Tibial nerve (tissue), 4 donors: ENCODE results near the gene SKA1.

Source experiments
- EP300 ChIP-seq, 2 donors: sonication (generic); formaldehyde crosslinking; IDR thresholded peaks; one replicate each; pipeline ENCODE4 v1.6.1; 2017; ENCODE audit warnings: antibody characterized with exemption in 2 of 2, mild to moderate bottlenecking in 1 of 2
- POLR2A ChIP-seq, 2 donors: fragments of 450-650 bp; IDR thresholded peaks; one replicate each; pipeline ENCODE4 v1.6.1; 2017; ENCODE audit warnings: antibody characterized with exemption in 2 of 2, mild to moderate bottlenecking in 2 of 2, moderate library complexity in 2 of 2
- TF ChIP-seq, protein P1 (sequence below), 5 experiments: fragments of 200-600 bp in 3 of 5; fragments of 450-650 bp in 2 of 5; sonication (generic) in 3 of 5; IDR thresholded peaks; one replicate each; pipeline ENCODE4 v1.5.1; 2016 to 2019; ENCODE audit warnings: antibody characterized with exemption in 5 of 5, mild to moderate bottlenecking in 3 of 5, moderate library complexity in 2 of 5

DNA sequence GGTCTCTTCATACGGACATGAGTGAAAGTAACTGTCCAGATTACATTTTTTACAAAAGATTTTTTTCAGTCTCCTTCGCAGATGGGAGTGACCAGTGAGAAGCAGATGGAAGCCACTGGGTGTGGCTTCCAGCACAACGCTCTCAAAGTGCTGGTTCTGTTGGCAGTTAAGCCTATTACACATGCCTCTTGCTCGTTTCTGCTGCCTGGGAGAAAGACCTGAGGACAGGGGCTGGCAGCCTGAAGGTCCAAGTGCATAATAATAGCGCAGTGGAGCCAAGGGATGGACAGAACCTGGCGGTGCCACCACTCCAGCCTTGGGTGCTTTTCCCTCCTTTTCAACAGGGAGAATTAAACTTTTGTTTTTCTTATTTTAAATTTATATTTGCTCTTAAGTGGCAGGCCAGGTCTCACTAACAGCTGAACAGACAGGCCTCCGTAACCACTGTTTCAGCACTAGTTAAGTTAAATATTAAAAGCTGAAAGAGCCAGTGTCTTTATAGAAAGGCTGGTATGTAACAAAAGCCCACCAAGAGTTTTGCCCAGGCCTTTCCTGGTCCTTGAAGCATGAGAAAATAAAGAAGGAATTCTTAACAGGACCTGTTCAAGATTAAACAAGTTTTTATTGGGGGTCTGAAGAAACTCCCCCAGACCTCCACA, 1.2 kb upstream of the SKA1 start:
- TF ChIP-seq, protein P1, sequence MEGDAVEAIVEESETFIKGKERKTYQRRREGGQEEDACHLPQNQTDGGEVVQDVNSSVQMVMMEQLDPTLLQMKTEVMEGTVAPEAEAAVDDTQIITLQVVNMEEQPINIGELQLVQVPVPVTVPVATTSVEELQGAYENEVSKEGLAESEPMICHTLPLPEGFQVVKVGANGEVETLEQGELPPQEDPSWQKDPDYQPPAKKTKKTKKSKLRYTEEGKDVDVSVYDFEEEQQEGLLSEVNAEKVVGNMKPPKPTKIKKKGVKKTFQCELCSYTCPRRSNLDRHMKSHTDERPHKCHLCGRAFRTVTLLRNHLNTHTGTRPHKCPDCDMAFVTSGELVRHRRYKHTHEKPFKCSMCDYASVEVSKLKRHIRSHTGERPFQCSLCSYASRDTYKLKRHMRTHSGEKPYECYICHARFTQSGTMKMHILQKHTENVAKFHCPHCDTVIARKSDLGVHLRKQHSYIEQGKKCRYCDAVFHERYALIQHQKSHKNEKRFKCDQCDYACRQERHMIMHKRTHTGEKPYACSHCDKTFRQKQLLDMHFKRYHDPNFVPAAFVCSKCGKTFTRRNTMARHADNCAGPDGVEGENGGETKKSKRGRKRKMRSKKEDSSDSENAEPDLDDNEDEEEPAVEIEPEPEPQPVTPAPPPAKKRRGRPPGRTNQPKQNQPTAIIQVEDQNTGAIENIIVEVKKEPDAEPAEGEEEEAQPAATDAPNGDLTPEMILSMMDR (IDR thresholded peaks at IDR 0.05): no peak
- TF ChIP-seq POLR2A (IDR thresholded peaks at IDR 0.05) (no peak), EP300 (IDR thresholded peaks at IDR 0.05) (no peak)
